HEK293 (cell line): ENCODE results near the gene TRAF5.
A peak's percentile ranks its signal among the peaks of the same experiment; 100 is the strongest.

ENCODE experiments used
- CTCF ChIA-PET: fragments of 350-600 bp; formaldehyde crosslinking; extraction: SDS; loops from one replicate; lab custom pipeline; 2021; ENCODE audit warnings: antibody characterized with exemption; lab: Yijun Ruan, JAX
- POLR2A ChIA-PET: fragments of 300-600 bp; formaldehyde crosslinking; extraction: SDS; loops from one replicate; lab custom pipeline; 2020; ENCODE audit warnings: antibody characterized with exemption, inconsistent platforms; lab: Yijun Ruan, JAX
- H3K27ac ChIP-seq: fragments of 200-500 bp; sonication (Bioruptor generic); 2 replicates; pipeline ENCODE4 v1.5.1; 2014; ENCODE audit warnings: low read depth, low read length, control low read depth, inconsistent platforms; ENCODE audit errors: extremely low read depth
- H3K36me3 ChIP-seq, 2 experiments: fragments of 200-500 bp in 1 of 2; sonication (Bioruptor generic) in 1 of 2; 1 replicate in 1 of 2; 2 replicates in 1 of 2; pipeline ENCODE4 v1.5.1; 2014 to 2017; ENCODE audit warnings: inconsistent platforms in 2 of 2, low read length in 2 of 2; ENCODE audit not compliant: control insufficient read depth in 2 of 2, insufficient read depth in 1 of 2
- H3K4me1 ChIP-seq: fragments of 200-500 bp; sonication (Bioruptor generic); 2 replicates; pipeline ENCODE4 v1.5.1; 2014; ENCODE audit warnings: mild to moderate bottlenecking, low read length, inconsistent platforms; ENCODE audit not compliant: control insufficient read depth, insufficient read depth
- H3K4me3 ChIP-seq: 2 replicates; pipeline ENCODE4 v1.5.1; 2011; ENCODE audit warnings: low read depth, mild to moderate bottlenecking, control low read depth, low read length, moderate library complexity
- H3K9me3 ChIP-seq: fragments of 200-500 bp; sonication (Bioruptor generic); 2 replicates; pipeline ENCODE4 v1.5.1; 2014; ENCODE audit warnings: low read depth, low read length, inconsistent platforms; ENCODE audit not compliant: control insufficient read depth, insufficient read depth
- GLI2 ChIP-seq: fragments of 450-650 bp; formaldehyde crosslinking; IDR thresholded peaks from 2 replicates; pipeline ENCODE4; 2017; ENCODE audit warnings: missing biosample characterization, missing genetic modification characterization, low read depth, borderline replicate concordance
- PRDM1 ChIP-seq: fragments of 450-650 bp; formaldehyde crosslinking; IDR thresholded peaks from 2 replicates; pipeline ENCODE4; 2016; ENCODE audit warnings: missing biosample characterization, missing genetic modification characterization
- YY2 ChIP-seq: fragments of 450-650 bp; formaldehyde crosslinking; IDR thresholded peaks from 2 replicates; pipeline ENCODE4 v1.5.1; 2016; ENCODE audit warnings: missing biosample characterization, missing genetic modification characterization
- ZFHX2 ChIP-seq: fragments of 450-650 bp; formaldehyde crosslinking; conservative IDR thresholded peaks from 2 replicates; pipeline ENCODE4 v1.5.1; 2016; ENCODE audit warnings: missing biosample characterization, missing genetic modification characterization
- ZNF138 ChIP-seq: fragments of 450-650 bp; formaldehyde crosslinking; IDR thresholded peaks from 2 replicates; pipeline ENCODE4 v1.5.1; 2016; ENCODE audit warnings: missing biosample characterization, missing genetic modification characterization, borderline replicate concordance
- ZNF16 ChIP-seq: fragments of 450-650 bp; formaldehyde crosslinking; IDR thresholded peaks from 2 replicates; pipeline ENCODE4 v1.5.1; 2016; ENCODE audit warnings: low read depth, missing biosample characterization, missing genetic modification characterization
- ZNF211 ChIP-seq: fragments of 450-650 bp; formaldehyde crosslinking; IDR thresholded peaks from 2 replicates; pipeline ENCODE4 v1.5.1; 2016; ENCODE audit warnings: low read depth, missing biosample characterization, missing genetic modification characterization
- ZNF302 ChIP-seq: fragments of 450-650 bp; formaldehyde crosslinking; IDR thresholded peaks from 2 replicates; pipeline ENCODE4 v1.5.1; 2016; ENCODE audit warnings: missing biosample characterization, missing genetic modification characterization, low read depth
- ZNF324 ChIP-seq: fragments of 450-650 bp; formaldehyde crosslinking; IDR thresholded peaks from 2 replicates; pipeline ENCODE4 v1.5.1; 2016; ENCODE audit warnings: missing biosample characterization, missing genetic modification characterization
- ZNF549 ChIP-seq: fragments of 450-650 bp; IDR thresholded peaks from 2 replicates; pipeline ENCODE4 v1.5.1; 2018; ENCODE audit warnings: missing biosample characterization, missing genetic modification characterization, mild to moderate bottlenecking, inconsistent platforms, moderate library complexity
- ZNF571 ChIP-seq: fragments of 450-650 bp; formaldehyde crosslinking; IDR thresholded peaks from 2 replicates; pipeline ENCODE4 v1.5.0; 2017; ENCODE audit warnings: missing biosample characterization, missing genetic modification characterization
- ZNF677 ChIP-seq: fragments of 450-650 bp; IDR thresholded peaks from 2 replicates; pipeline ENCODE4 v1.5.0; 2018; ENCODE audit warnings: missing biosample characterization, mild to moderate bottlenecking, missing genetic modification characterization, moderate library complexity
- ZNF768 ChIP-seq: fragments of 450-650 bp; formaldehyde crosslinking; IDR thresholded peaks from 2 replicates; pipeline ENCODE4 v1.5.1; 2018; ENCODE audit warnings: missing biosample characterization, mild to moderate bottlenecking, missing genetic modification characterization
- ZSCAN16 ChIP-seq: fragments of 450-650 bp; formaldehyde crosslinking; IDR thresholded peaks from 2 replicates; pipeline ENCODE4 v1.5.1; 2016; ENCODE audit warnings: missing biosample characterization, missing genetic modification characterization
- TF ChIP-seq, protein P1 (sequence below): fragments of 450-650 bp; formaldehyde crosslinking; IDR thresholded peaks from 2 replicates; pipeline ENCODE4 v1.5.1; 2016; ENCODE audit warnings: missing biosample characterization, missing genetic modification characterization
- TF ChIP-seq, protein P2 (sequence below): fragments of 450-650 bp; formaldehyde crosslinking; IDR thresholded peaks from 2 replicates; pipeline ENCODE4 v1.5.1; 2016; ENCODE audit warnings: missing biosample characterization, missing genetic modification characterization
- TF ChIP-seq, protein P3 (sequence below): fragments of 450-650 bp; formaldehyde crosslinking; IDR thresholded peaks from 2 replicates; pipeline ENCODE4 v1.5.1; 2017; ENCODE audit warnings: missing biosample characterization, missing genetic modification characterization
- TF ChIP-seq, protein P4 (sequence below): fragments of 450-650 bp; formaldehyde crosslinking; IDR thresholded peaks from 2 replicates; pipeline ENCODE4 v1.5.1; 2017; ENCODE audit warnings: missing biosample characterization, missing genetic modification characterization

The TRAF5 gene

DNA sequence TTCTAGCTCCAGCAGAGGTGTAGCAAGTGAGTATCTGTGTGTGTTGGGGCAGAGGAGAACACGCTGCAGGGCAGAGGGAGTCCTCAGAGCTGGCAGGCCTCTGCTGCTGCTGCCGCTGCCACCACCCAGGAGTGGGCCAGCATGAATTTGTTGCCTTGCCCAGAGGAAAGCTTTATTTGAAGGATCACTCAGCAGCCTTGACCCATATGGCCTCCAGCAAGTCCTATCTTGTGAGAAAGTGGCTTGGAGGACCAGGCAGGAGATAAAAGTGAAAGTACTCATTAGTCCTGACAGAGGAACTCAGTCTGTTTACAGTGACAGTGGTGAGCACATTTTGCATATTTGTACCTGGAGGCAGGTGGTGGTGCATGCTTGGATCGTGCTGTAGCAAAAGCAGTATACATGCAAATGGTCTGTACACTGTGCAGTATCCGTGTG is 3.1 kb downstream of the TRAF5 start:
- no peak for TF ChIP-seq ZNF211 (tag by site-specific recombination)
- TF ChIP-seq ZNF677 = no peak
- TF ChIP-seq YY2 = no peak
- TF ChIP-seq GLI2 (tag by site-specific recombination) = no peak
- no peak for TF ChIP-seq ZNF768 (tag by site-specific recombination)
- no peak for TF ChIP-seq ZNF571
- TF ChIP-seq, protein P1, sequence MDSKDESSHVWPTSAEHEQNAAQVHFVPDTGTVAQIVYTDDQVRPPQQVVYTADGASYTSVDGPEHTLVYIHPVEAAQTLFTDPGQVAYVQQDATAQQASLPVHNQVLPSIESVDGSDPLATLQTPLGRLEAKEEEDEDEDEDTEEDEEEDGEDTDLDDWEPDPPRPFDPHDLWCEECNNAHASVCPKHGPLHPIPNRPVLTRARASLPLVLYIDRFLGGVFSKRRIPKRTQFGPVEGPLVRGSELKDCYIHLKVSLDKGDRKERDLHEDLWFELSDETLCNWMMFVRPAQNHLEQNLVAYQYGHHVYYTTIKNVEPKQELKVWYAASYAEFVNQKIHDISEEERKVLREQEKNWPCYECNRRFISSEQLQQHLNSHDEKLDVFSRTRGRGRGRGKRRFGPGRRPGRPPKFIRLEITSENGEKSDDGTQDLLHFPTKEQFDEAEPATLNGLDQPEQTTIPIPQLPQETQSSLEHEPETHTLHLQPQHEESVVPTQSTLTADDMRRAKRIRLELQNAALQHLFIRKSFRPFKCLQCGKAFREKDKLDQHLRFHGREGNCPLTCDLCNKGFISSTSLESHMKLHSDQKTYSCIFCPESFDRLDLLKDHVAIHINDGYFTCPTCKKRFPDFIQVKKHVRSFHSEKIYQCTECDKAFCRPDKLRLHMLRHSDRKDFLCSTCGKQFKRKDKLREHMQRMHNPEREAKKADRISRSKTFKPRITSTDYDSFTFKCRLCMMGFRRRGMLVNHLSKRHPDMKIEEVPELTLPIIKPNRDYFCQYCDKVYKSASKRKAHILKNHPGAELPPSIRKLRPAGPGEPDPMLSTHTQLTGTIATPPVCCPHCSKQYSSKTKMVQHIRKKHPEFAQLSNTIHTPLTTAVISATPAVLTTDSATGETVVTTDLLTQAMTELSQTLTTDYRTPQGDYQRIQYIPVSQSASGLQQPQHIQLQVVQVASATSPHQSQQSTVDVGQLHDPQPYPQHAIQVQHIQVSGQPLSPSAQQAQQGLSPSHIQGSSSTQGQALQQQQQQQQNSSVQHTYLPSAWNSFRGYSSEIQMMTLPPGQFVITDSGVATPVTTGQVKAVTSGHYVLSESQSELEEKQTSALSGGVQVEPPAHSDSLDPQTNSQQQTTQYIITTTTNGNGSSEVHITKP (tag by site-specific recombination) = no peak
- TF ChIP-seq, protein P2, sequence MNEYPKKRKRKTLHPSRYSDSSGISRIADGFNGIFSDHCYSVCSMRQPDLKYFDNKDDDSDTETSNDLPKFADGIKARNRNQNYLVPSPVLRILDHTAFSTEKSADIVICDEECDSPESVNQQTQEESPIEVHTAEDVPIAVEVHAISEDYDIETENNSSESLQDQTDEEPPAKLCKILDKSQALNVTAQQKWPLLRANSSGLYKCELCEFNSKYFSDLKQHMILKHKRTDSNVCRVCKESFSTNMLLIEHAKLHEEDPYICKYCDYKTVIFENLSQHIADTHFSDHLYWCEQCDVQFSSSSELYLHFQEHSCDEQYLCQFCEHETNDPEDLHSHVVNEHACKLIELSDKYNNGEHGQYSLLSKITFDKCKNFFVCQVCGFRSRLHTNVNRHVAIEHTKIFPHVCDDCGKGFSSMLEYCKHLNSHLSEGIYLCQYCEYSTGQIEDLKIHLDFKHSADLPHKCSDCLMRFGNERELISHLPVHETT (tag by site-specific recombination) = no peak
- TF ChIP-seq ZSCAN16 = no peak

DNA sequence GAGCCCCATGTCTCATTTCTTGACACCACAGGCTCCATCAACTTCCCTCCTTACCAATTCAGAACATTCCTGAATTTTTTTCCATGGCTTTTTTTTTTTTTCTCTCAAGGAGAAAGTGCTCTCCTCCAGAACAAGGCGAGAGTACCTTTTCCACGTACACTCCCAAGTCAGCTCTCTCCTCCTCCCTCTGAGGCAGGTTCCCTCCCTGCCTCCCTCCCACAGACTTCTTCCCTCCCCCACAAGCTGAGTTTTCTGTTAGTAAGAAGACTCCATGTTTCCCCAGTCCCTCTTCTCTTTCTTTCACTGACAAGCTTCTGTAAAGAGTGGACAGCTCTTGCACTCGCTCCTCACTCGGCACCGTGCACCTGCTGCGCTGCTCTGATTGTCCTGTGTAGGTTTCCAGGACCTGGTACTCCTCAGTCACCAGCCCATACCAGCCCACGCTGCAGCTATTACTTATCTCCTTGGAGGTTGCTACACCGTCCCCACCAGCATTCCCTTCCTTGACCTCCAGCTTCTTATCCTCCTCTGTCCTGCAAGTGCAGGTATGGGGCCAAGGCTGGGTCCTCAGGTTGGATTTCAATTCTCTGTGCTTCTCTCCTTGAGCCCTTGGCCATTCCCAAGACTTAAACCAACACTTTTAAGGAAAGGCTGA is 3.8 kb downstream of the TRAF5 start:
- no peaks in the 10 kb centered on the region for H3K9me3 ChIP-seq
- ChIA-PET CTCF (no interaction called here), POLR2A (interaction anchor here (0.7 to 1.2 kb wide), 3 partner anchors 52 to 130 kb away, joined by 3 read pairs; no protein-coding TSS in a partner anchor)
- H3K4me3 ChIP-seq = no peak overlapping the region
- peaks cover 6% of the 10 kb centered on the region for H3K4me1 ChIP-seq
- H3K36me3 ChIP-seq = no peaks in the 10 kb centered on the region
- no peak overlapping the region for H3K27ac ChIP-seq
- TF ChIP-seq, protein P3, sequence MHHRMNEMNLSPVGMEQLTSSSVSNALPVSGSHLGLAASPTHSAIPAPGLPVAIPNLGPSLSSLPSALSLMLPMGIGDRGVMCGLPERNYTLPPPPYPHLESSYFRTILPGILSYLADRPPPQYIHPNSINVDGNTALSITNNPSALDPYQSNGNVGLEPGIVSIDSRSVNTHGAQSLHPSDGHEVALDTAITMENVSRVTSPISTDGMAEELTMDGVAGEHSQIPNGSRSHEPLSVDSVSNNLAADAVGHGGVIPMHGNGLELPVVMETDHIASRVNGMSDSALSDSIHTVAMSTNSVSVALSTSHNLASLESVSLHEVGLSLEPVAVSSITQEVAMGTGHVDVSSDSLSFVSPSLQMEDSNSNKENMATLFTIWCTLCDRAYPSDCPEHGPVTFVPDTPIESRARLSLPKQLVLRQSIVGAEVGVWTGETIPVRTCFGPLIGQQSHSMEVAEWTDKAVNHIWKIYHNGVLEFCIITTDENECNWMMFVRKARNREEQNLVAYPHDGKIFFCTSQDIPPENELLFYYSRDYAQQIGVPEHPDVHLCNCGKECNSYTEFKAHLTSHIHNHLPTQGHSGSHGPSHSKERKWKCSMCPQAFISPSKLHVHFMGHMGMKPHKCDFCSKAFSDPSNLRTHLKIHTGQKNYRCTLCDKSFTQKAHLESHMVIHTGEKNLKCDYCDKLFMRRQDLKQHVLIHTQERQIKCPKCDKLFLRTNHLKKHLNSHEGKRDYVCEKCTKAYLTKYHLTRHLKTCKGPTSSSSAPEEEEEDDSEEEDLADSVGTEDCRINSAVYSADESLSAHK (tag by site-specific recombination) = no peak
- no peak for TF ChIP-seq ZNF16 (tag by site-specific recombination)
- TF ChIP-seq PRDM1 (tag by site-specific recombination) = 0 out of 2 replicates have a peak, but pooled peaks have one; percentile 34
- TF ChIP-seq ZNF302 (tag by site-specific recombination) = no peak
- peak; percentile 65 for TF ChIP-seq ZFHX2
- no peak for TF ChIP-seq ZNF138 (tag by site-specific recombination)
- TF ChIP-seq, protein P1 (tag by site-specific recombination) = no peak
- TF ChIP-seq ZNF324 (tag by site-specific recombination) = no peak
- TF ChIP-seq ZNF549 = no peak
- TF ChIP-seq, protein P4, sequence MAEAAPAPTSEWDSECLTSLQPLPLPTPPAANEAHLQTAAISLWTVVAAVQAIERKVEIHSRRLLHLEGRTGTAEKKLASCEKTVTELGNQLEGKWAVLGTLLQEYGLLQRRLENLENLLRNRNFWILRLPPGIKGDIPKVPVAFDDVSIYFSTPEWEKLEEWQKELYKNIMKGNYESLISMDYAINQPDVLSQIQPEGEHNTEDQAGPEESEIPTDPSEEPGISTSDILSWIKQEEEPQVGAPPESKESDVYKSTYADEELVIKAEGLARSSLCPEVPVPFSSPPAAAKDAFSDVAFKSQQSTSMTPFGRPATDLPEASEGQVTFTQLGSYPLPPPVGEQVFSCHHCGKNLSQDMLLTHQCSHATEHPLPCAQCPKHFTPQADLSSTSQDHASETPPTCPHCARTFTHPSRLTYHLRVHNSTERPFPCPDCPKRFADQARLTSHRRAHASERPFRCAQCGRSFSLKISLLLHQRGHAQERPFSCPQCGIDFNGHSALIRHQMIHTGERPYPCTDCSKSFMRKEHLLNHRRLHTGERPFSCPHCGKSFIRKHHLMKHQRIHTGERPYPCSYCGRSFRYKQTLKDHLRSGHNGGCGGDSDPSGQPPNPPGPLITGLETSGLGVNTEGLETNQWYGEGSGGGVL (tag by site-specific recombination) = 0 out of 2 replicates have a peak, but pooled peaks have one; percentile 25

More for the DNA sequence above, 3.1 kb downstream of the TRAF5 start:
- H3K4me1 ChIP-seq = peaks cover 6% of the 10 kb centered on the region
- H3K36me3 ChIP-seq = no peaks in the 10 kb centered on the region
- ChIA-PET POLR2A (interaction anchor here (1.1 to 1.2 kb wide), 2 partner anchors 53 to 65 kb away, joined by 3 read pairs; no protein-coding TSS in a partner anchor), CTCF (interaction anchor here (0.6 to 1.9 kb wide), 2 partner anchors 139 to 480 kb away, joined by 3 to 10 read pairs; no protein-coding TSS in a partner anchor)
- H3K9me3 ChIP-seq = no peaks in the 10 kb centered on the region
- H3K27ac ChIP-seq = no peak overlapping the region
- H3K4me3 ChIP-seq = no peak overlapping the region
